ENCODE data around the gene GALNT12. TPM values are rescaled to one million over a fixed set of nuclear protein-coding genes. Genes with fewer than 3 reads are reported as not detected.

Gene GALNT12
- total RNA-seq, 4 donors from 2014 or later = 12.4 to 22.4 (median 16.2) TPM

- H3K27ac ChIP-seq (replicated peaks in 1 of 4) = peak overlapping the region; percentile 41 to 58 (median 44)
- no peaks in the 10 kb centered on the region for H3K27me3 ChIP-seq
- H3K4me1 ChIP-seq = peaks cover 10 to 52% (median 37%) of the 10 kb centered on the region in 4 donors
- peaks cover 4 to 25% (median 19%) of the 10 kb centered on the region in 4 donors for H3K36me3 ChIP-seq
- H3K4me3 ChIP-seq = no peak overlapping the region
- no peaks in the 10 kb centered on the region for H3K9me3 ChIP-seq
- TF ChIP-seq EP300 (IDR thresholded peaks at IDR 0.05) (no peak), POLR2AphosphoS5 (IDR thresholded peaks at IDR 0.05) (no peak), POLR2A (IDR thresholded peaks at IDR 0.05; ENCODE audit: low read depth) (no peak), CTCF (IDR thresholded peaks at IDR 0.05) (no peak)
- DNase-seq (ENCODE audit: extremely low spot score) = no peak
- WGBS = 81% methylated on average over 18 of the region's 18 CpGs
- intact Hi-C loops (cut with DNase I) = loop anchor here (10.0 kb wide), 1 partner anchor 867 kb away; the partner anchor contains the start of gene TRMO
Measured at GRCh38 chr9:98791608-98792490, 15.6 kb upstream of the GALNT12 start.

- Histone ChIP-seq H3K27me3 (no peaks in the 10 kb centered on the region), H3K4me1 (peaks cover 10 to 58% (median 43%) of the 10 kb centered on the region in 4 donors), H3K27ac (replicated peaks in 1 of 4) (no peak overlapping the region), H3K4me3 (no peak overlapping the region), H3K36me3 (peaks cover 4 to 23% (median 16%) of the 10 kb centered on the region in 4 donors), H3K9me3 (no peaks in the 10 kb centered on the region)
- 88% methylated on average over 2 of the region's 2 CpGs for WGBS
- intact Hi-C loops (cut with DNase I) = loop anchor here (10.0 kb wide), 1 partner anchor 868 kb away; the partner anchor contains the start of gene TRMO
- TF ChIP-seq POLR2A (IDR thresholded peaks at IDR 0.05; ENCODE audit: low read depth) (no peak), EP300 (IDR thresholded peaks at IDR 0.05) (no peak), CTCF (IDR thresholded peaks at IDR 0.05) (no peak), POLR2AphosphoS5 (IDR thresholded peaks at IDR 0.05) (no peak)
- DNase-seq (ENCODE audit: extremely low spot score) = no peak
Measured at GRCh38 chr9:98793031-98793430, 14.4 kb upstream of the GALNT12 start.

- peak overlapping the region in 1 of 4 donors; percentile 79 for H3K27ac ChIP-seq (replicated peaks in 1 of 4)
- H3K9me3 ChIP-seq = no peaks in the 10 kb centered on the region
- H3K36me3 ChIP-seq = peaks cover 0 to 5% (median 4%) of the 10 kb centered on the region in 4 donors
- WGBS = 85% methylated on average over 3 of the region's 3 CpGs
- no peaks in the 10 kb centered on the region for H3K27me3 ChIP-seq
- TF ChIP-seq EP300 (IDR thresholded peaks at IDR 0.05) = no peak
- H3K4me1 ChIP-seq = peaks cover 10 to 64% (median 47%) of the 10 kb centered on the region in 4 donors
- DNase-seq (ENCODE audit: extremely low spot score) = no peak
- intact Hi-C loops (cut with DNase I) = loop anchor here (10.0 kb wide), 1 partner anchor 870 kb away; the partner anchor contains the start of gene TRMO
- H3K4me3 ChIP-seq = no peak overlapping the region
Measured at GRCh38 chr9:98794802-98795201, 12.7 kb upstream of the GALNT12 start.

GRCh38 chr9:98795295-98795955 lies 12.0 kb upstream of the GALNT12 start:
- peak overlapping the region; percentile 72 to 89 (median 83) for H3K27ac ChIP-seq (replicated peaks in 1 of 4)
- H3K9me3 ChIP-seq = no peaks in the 10 kb centered on the region
- TF ChIP-seq CTCF (IDR thresholded peaks at IDR 0.05) (no peak), EP300 (IDR thresholded peaks at IDR 0.05) (no peak), POLR2A (IDR thresholded peaks at IDR 0.05; ENCODE audit: low read depth) (no peak), POLR2AphosphoS5 (IDR thresholded peaks at IDR 0.05) (no peak)
- peak overlapping the region; percentile 66 to 96 (median 82) for H3K4me3 ChIP-seq
- peaks cover 10 to 68% (median 53%) of the 10 kb centered on the region in 4 donors for H3K4me1 ChIP-seq
- no peaks in the 10 kb centered on the region for H3K27me3 ChIP-seq
- DNase-seq (ENCODE audit: extremely low spot score) = no peak
- H3K36me3 ChIP-seq = no peaks in the 10 kb centered on the region
- WGBS = 47% methylated on average over 12 of the region's 12 CpGs
- intact Hi-C loops (cut with DNase I) = loop anchor here (10.0 kb wide), 1 partner anchor 871 kb away; the partner anchor contains the start of gene TRMO

GRCh38 chr9:98795970-98796363 lies 11.5 kb upstream of the GALNT12 start:
- TF ChIP-seq EP300 (IDR thresholded peaks at IDR 0.05) (no peak), POLR2A (IDR thresholded peaks at IDR 0.05; ENCODE audit: low read depth) (no peak), CTCF (IDR thresholded peaks at IDR 0.05) (no peak), POLR2AphosphoS5 (IDR thresholded peaks at IDR 0.05) (no peak)
- Histone ChIP-seq H3K9me3 (no peaks in the 10 kb centered on the region), H3K27me3 (no peaks in the 10 kb centered on the region), H3K4me1 (peaks cover 10 to 64% (median 50%) of the 10 kb centered on the region in 4 donors), H3K4me3 (peak overlapping the region; percentile 66 to 96 (median 82)), H3K36me3 (no peaks in the 10 kb centered on the region), H3K27ac (replicated peaks in 1 of 4) (peak overlapping the region; percentile 72 to 89 (median 83))
- no peak for DNase-seq (ENCODE audit: extremely low spot score)
- intact Hi-C loops (cut with DNase I) = loop anchor here (10.0 kb wide), 1 partner anchor 871 kb away; the partner anchor contains the start of gene TRMO
- 0% methylated on average over 5 of the region's 48 CpGs for WGBS
